Measurements from ENCODE around the gene VEGFC. TPM values are rescaled to one million over a fixed set of nuclear protein-coding genes. Genes with fewer than 3 reads are reported as not detected.

The VEGFC gene
- total RNA-seq, 1 experiment from 2014 or later = 1.2 TPM

DNA sequence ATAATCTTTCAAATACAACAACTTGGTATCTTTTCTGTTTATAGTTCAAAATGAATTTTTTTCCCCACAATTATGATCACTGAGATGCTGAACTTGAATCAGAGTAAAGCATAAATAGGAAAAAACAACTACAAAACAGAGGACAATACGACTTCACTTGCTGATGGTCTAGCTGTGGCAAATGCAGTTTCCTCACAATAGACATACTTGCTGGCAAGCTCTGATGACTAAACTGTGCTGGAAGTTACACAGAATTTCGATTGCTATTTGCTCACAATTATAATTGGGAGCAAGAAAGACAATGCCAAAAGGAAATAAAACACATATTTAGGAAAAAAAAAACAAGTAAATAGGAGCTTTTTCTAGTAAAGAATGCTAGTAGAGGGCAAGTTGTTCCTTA is 14.7 kb downstream of the VEGFC start:
- intact Hi-C loops (cut with micrococcal nuclease; ENCODE audit: unreplicated experiment) = no loop called here
- no peak for DNase-seq
- H3K27me3 Mint-ChIP-seq (ENCODE audit: unreplicated experiment) = no peaks in the 10 kb centered on the region
- no peaks in the 10 kb centered on the region for H3K9me3 Mint-ChIP-seq (ENCODE audit: low read depth, unreplicated experiment)
- H3K36me3 Mint-ChIP-seq (ENCODE audit: insufficient read depth, unreplicated experiment) = no peaks in the 10 kb centered on the region
- H3K4me3 Mint-ChIP-seq (ENCODE audit: low read depth, unreplicated experiment) = no peak overlapping the region
- no peaks in the 10 kb centered on the region for H3K4me1 Mint-ChIP-seq (ENCODE audit: low read depth, unreplicated experiment)
- H3K27ac Mint-ChIP-seq (ENCODE audit: unreplicated experiment) = no peak overlapping the region
- TF ChIP-seq, protein P1, sequence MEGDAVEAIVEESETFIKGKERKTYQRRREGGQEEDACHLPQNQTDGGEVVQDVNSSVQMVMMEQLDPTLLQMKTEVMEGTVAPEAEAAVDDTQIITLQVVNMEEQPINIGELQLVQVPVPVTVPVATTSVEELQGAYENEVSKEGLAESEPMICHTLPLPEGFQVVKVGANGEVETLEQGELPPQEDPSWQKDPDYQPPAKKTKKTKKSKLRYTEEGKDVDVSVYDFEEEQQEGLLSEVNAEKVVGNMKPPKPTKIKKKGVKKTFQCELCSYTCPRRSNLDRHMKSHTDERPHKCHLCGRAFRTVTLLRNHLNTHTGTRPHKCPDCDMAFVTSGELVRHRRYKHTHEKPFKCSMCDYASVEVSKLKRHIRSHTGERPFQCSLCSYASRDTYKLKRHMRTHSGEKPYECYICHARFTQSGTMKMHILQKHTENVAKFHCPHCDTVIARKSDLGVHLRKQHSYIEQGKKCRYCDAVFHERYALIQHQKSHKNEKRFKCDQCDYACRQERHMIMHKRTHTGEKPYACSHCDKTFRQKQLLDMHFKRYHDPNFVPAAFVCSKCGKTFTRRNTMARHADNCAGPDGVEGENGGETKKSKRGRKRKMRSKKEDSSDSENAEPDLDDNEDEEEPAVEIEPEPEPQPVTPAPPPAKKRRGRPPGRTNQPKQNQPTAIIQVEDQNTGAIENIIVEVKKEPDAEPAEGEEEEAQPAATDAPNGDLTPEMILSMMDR (IDR thresholded peaks at IDR 0.05; ENCODE audit: unreplicated experiment) = no peak
- CTCF ChIA-PET = interaction anchor here (0.6 kb wide), 1 partner anchor 11 kb away, joined by 3 read pairs; no protein-coding TSS in a partner anchor
- no TSS peak for BruUV-seq (replicated peaks)

DNA sequence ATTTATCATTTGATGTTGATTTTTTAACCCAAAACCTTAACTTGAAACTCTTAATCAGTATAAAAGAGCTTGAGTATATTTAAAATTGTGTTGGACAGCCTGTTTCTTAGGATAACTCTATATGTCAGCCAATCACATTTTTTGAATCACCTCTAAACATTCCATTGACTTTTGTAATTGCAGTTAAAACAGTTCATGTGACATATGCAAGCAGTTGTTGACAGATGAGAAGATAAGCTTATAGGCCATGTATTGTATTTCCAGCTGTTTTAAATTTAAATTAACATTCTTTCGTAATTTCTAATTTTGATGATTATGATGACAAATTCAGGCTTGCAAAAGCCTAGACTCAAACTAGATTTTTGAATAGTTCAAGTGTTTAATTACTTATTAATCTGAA is 17.4 kb downstream of the VEGFC start:
- intact Hi-C loops (cut with micrococcal nuclease; ENCODE audit: unreplicated experiment) = no loop called here
- CTCF ChIA-PET = no interaction called here
- H3K27ac Mint-ChIP-seq (ENCODE audit: unreplicated experiment) = no peak overlapping the region
- no peak overlapping the region for H3K4me3 Mint-ChIP-seq (ENCODE audit: low read depth, unreplicated experiment)
- no peaks in the 10 kb centered on the region for H3K9me3 Mint-ChIP-seq (ENCODE audit: low read depth, unreplicated experiment)
- DNase-seq = no peak
- H3K4me1 Mint-ChIP-seq (ENCODE audit: low read depth, unreplicated experiment) = no peaks in the 10 kb centered on the region
- no peaks in the 10 kb centered on the region for H3K36me3 Mint-ChIP-seq (ENCODE audit: insufficient read depth, unreplicated experiment)
- BruUV-seq (replicated peaks) = no TSS peak
- H3K27me3 Mint-ChIP-seq (ENCODE audit: unreplicated experiment) = no peaks in the 10 kb centered on the region
- TF ChIP-seq, protein P1 (IDR thresholded peaks at IDR 0.05; ENCODE audit: unreplicated experiment) = no peak

DNA sequence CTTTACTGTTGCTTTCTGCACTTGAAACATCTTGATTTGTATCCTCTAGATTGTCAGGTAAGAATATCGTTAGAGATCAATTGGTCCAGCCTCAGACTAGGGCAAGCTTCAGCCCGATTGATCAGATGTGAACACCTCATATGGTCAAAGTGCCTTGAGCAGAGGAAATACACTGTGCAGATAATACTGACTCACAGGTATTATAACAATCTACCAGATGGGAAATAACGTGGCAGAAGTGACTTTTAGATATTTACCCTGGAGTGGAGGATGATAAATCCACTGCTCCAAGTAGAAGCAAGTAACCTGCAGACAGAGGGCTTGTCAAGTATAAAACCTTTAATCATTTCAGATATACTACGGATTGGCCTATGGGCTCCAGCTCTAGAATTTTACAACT is 17.9 kb downstream of the VEGFC start:
- intact Hi-C loops (cut with micrococcal nuclease; ENCODE audit: unreplicated experiment) = no loop called here
- Mint-ChIP-seq H3K27me3 (ENCODE audit: unreplicated experiment) (no peaks in the 10 kb centered on the region), H3K4me3 (ENCODE audit: low read depth, unreplicated experiment) (no peak overlapping the region), H3K36me3 (ENCODE audit: insufficient read depth, unreplicated experiment) (no peaks in the 10 kb centered on the region), H3K9me3 (ENCODE audit: low read depth, unreplicated experiment) (no peaks in the 10 kb centered on the region), H3K27ac (ENCODE audit: unreplicated experiment) (no peak overlapping the region), H3K4me1 (ENCODE audit: low read depth, unreplicated experiment) (no peaks in the 10 kb centered on the region)
- CTCF ChIA-PET = no interaction called here
- BruUV-seq (replicated peaks) = no TSS peak
- no peak for DNase-seq
- TF ChIP-seq, protein P1 (IDR thresholded peaks at IDR 0.05; ENCODE audit: unreplicated experiment) = no peak

DNA sequence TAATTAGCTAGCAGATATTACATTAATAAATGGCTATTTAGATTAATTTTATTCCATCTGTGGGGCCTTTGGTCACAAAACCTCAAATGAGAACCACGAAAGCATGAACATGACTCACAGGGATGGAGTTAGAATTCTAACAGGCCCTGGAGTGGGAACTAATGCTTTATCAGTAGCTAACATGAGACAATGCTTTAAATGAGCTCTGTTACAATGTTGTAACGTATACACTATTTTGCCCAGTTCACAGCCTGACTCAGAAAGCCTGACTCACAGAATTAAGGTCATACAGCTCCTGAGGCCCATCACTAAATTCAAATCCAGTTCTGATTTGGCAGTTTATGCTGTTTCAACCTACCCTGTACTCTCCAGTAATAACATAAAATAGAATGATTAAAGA is 23.2 kb downstream of the VEGFC start:
- TF ChIP-seq, protein P1 (IDR thresholded peaks at IDR 0.05; ENCODE audit: unreplicated experiment) = no peak
- no peak overlapping the region for H3K4me3 Mint-ChIP-seq (ENCODE audit: low read depth, unreplicated experiment)
- H3K27me3 Mint-ChIP-seq (ENCODE audit: unreplicated experiment) = no peaks in the 10 kb centered on the region
- no peaks in the 10 kb centered on the region for H3K9me3 Mint-ChIP-seq (ENCODE audit: low read depth, unreplicated experiment)
- no peak for DNase-seq
- H3K27ac Mint-ChIP-seq (ENCODE audit: unreplicated experiment) = no peak overlapping the region
- intact Hi-C loops (cut with micrococcal nuclease; ENCODE audit: unreplicated experiment) = no loop called here
- no peaks in the 10 kb centered on the region for H3K4me1 Mint-ChIP-seq (ENCODE audit: low read depth, unreplicated experiment)
- CTCF ChIA-PET = no interaction called here
- no TSS peak for BruUV-seq (replicated peaks)
- no peaks in the 10 kb centered on the region for H3K36me3 Mint-ChIP-seq (ENCODE audit: insufficient read depth, unreplicated experiment)

Data from Calu3 (cell line).